Uterus (tissue), 4 donors: Measurements from ENCODE around the gene DYNLL1. TPM values are rescaled to one million over a fixed set of nuclear protein-coding genes. Genes with fewer than 3 reads are reported as not detected.
"Not testable (repeated sequence)": the region's sequence is repeated elsewhere in the genome, so short reads cannot be mapped to it uniquely, and the experiment has no call there.

ENCODE experiments used
- DNase-seq, 2 donors: peaks; one replicate each; pipeline ENCODE4 v3.0.0-alpha.2; 2019 to 2020
- H3K27ac ChIP-seq, 2 donors: fragments of 200-600 bp; sonication (generic); 1 replicate in 1 of 2; 2 replicates in 1 of 2; pipeline ENCODE4 v1.5.1; 2016 to 2018
- H3K27me3 ChIP-seq, 2 donors: fragments of 200-600 bp; sonication (generic); one replicate each; pipeline ENCODE4 v1.5.1; 2018 to 2019; ENCODE audit warnings: control low read depth in 1 of 2
- H3K36me3 ChIP-seq, 2 donors: fragments of 200-600 bp; sonication (generic); one replicate each; pipeline ENCODE4 v1.5.1; 2019; ENCODE audit warnings: control low read depth in 1 of 2
- H3K4me1 ChIP-seq, 2 donors: fragments of 200-600 bp; sonication (generic); one replicate each; pipeline ENCODE4 v1.5.1; 2018 to 2019; ENCODE audit warnings: control low read depth in 1 of 2
- H3K4me3 ChIP-seq, 2 donors: fragments of 200-600 bp; sonication (generic); 1 replicate in 1 of 2; 2 replicates in 1 of 2; pipeline ENCODE4 v1.5.1; 2018 to 2019; ENCODE audit warnings: mild to moderate bottlenecking in 1 of 2
- H3K9me3 ChIP-seq, 2 donors: fragments of 200-600 bp; sonication (generic); one replicate each; pipeline ENCODE4 v1.5.1; 2019; ENCODE audit warnings: control low read depth in 1 of 2
- CTCF ChIP-seq, 4 experiments: fragments of 200-600 bp in 2 of 4; fragments of 450-650 bp in 2 of 4; sonication (generic) in 2 of 4; IDR thresholded peaks; one replicate each; pipeline ENCODE4 v1.5.1; 2016 to 2019; ENCODE audit warnings: antibody characterized with exemption in 4 of 4, mild to moderate bottlenecking in 2 of 4, moderate library complexity in 1 of 4
- POLR2A ChIP-seq, 2 donors: fragments of 450-650 bp; IDR thresholded peaks; one replicate each; pipeline ENCODE4 v1.6.1; 2016; ENCODE audit warnings: antibody characterized with exemption in 2 of 2, mild to moderate bottlenecking in 1 of 2, moderate library complexity in 1 of 2
- intact Hi-C: fragments of 100-400 bp; cut with DNase I; formaldehyde crosslinking; loops from one replicate; pipeline ENCODE4 v1.15.1; 2023; ENCODE audit warnings: low total_unique reads
- total RNA-seq, 4 donors: library from RNA; depleted of rRNA in 3 of 4; stranded (reverse); fragments of >200 nt in 3 of 4; gene quantifications; one replicate each; pipeline versions ENCODE4 v1.1.0 to v1.2.4, GENCODE V29; 2014 to 2023
- donor health status: DM: yes; HTN: yes; CAD: no.

Gene DYNLL1
- total RNA-seq, 4 donors from 2014 or later = 239 to 457 (median 291) TPM

GRCh38 chr12:120481022-120481767, 14.7 kb upstream of the DYNLL1 start:
- intact Hi-C loops = no loop called here
- Histone ChIP-seq H3K4me3 (no peak overlapping the region), H3K9me3 (no peaks in the 10 kb centered on the region), H3K27me3 (no peaks in the 10 kb centered on the region), H3K36me3 (no peaks in the 10 kb centered on the region), H3K27ac (no peak overlapping the region), H3K4me1 (no peaks in the 10 kb centered on the region)
- no peak for TF ChIP-seq CTCF (IDR thresholded peaks at IDR 0.05)
- TF ChIP-seq POLR2A (IDR thresholded peaks at IDR 0.05) = no peak
- no peak for DNase-seq

DNA sequence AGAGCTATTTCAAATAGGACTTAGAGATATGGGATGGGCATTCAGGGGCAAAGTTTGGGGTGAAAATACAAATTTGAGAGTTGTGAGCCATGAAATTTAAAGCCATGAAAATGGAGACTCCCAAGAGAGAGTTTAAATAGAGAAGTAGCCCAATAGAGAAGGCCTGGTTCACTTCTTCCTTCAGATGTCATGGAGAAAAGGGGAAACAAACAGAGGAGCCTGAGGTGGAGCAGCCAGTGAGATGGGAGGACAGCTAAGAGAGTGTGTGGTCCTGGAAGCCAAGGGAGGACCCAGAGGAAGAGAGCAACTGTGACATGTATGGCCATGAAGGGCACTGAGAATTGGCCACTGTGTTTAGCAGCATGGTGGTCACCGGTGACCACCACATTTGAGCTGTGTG, 12.3 kb upstream of the DYNLL1 start:
- H3K36me3 ChIP-seq = no peaks in the 10 kb centered on the region
- DNase-seq = no peak
- H3K27me3 ChIP-seq = no peaks in the 10 kb centered on the region
- H3K9me3 ChIP-seq = no peaks in the 10 kb centered on the region
- TF ChIP-seq POLR2A (IDR thresholded peaks at IDR 0.05) (no peak), CTCF (IDR thresholded peaks at IDR 0.05) (no peak)
- H3K27ac ChIP-seq = no peak overlapping the region
- intact Hi-C loops = no loop called here
- peaks cover 0 to 4% of the 10 kb centered on the region in 2 donors for H3K4me1 ChIP-seq
- H3K4me3 ChIP-seq = no peak overlapping the region

- Histone ChIP-seq H3K9me3 (no peaks in the 10 kb centered on the region), H3K36me3 (no peaks in the 10 kb centered on the region), H3K4me3 (no peak overlapping the region), H3K27me3 (no peaks in the 10 kb centered on the region), H3K4me1 (peaks cover 0 to 4% of the 10 kb centered on the region in 2 donors), H3K27ac (peak overlapping the region in 1 of 2 donors; percentile 77)
- DNase-seq = no peak
- TF ChIP-seq CTCF (IDR thresholded peaks at IDR 0.05) = no peak
- TF ChIP-seq POLR2A (IDR thresholded peaks at IDR 0.05) = no peak
- intact Hi-C loops = no loop called here
Observed at GRCh38 chr12:120485961-120486881, 9.7 kb upstream of the DYNLL1 start.

DNA sequence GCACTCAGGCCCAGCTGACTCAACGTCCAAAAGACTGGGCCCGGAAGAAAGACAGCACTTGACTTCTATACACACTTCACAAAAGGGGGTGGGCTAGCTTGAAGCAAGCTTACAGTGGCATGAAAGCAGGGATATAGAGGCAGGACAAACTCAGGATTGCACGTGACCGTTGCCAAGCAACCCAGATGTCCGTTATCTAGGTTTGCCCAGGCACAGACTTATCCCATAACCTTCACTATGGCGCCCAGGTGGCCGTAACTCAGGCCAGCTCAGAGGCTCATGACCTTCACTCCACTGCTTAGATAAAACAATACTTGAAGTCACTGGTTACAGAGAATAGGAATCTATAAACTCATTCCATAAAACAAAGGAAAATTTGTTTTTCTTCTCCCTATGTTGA, 8.4 kb upstream of the DYNLL1 start:
- H3K27me3 ChIP-seq, intact Hi-C loops, H3K36me3 ChIP-seq, H3K9me3 ChIP-seq, DNase-seq, H3K4me3 ChIP-seq, H3K4me1 ChIP-seq: not testable (repeated sequence)
- peak overlapping the region; percentile 35 to 77 for H3K27ac ChIP-seq

DNA sequence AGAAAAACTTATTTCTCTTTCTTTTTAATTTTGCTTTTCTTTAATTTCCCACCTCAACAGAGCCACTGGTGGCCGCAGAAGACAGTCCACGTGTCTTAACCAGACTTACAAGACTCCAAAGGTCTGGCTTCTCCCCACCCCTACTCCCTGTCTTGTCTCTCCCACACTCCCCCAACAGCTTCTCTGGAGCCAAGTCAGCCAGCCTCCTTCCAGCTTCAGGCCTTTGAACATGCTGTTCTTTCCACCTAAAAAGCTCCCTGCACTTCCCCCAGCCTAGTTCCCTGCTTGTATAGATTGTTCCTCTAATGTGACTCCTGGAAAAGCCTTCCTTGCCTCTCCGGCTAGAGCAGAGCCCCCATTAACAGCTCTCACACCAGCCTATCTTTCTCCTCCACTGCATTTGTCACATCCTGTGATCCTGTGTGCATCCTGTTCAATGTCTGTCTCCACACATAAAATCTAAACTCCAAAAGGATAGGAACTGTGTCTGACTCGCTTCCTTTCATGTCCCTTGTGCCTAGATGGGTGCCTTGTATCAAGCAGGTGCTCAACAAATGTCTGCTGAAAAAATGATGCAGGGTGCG, 7.8 kb upstream of the DYNLL1 start:
- no peak for TF ChIP-seq CTCF (IDR thresholded peaks at IDR 0.05)
- no peak for TF ChIP-seq POLR2A (IDR thresholded peaks at IDR 0.05)
- no peak overlapping the region for H3K4me3 ChIP-seq
- H3K36me3 ChIP-seq = no peaks in the 10 kb centered on the region
- H3K27me3 ChIP-seq = no peaks in the 10 kb centered on the region
- H3K9me3 ChIP-seq = no peaks in the 10 kb centered on the region
- H3K4me1 ChIP-seq = peaks cover 0 to 4% of the 10 kb centered on the region in 2 donors
- DNase-seq = peak; percentile 39 to 52
- intact Hi-C loops = no loop called here
- peak overlapping the region; percentile 35 to 77 for H3K27ac ChIP-seq
